Measurements from ENCODE around the gene PPP2R5D.
"Not testable (repeated sequence)": the region's sequence is repeated elsewhere in the genome, so short reads cannot be mapped to it uniquely, and the experiment has no call there.

The PPP2R5D gene

GRCh38 chr6:42984001-42984923 lies at the start of gene PPP2R5D:
Gene PPP2R5D, plus strand, starts transcription at chr6:42984570. Its CDS starts 108 bp downstream, at chr6:42984678.
- DNase-seq: peak; percentile 47 to 99 (median 95)

- no peak for DNase-seq
Measured at GRCh38 chr6:42935322-42935721, 49.0 kb upstream of the PPP2R5D start.

DNA sequence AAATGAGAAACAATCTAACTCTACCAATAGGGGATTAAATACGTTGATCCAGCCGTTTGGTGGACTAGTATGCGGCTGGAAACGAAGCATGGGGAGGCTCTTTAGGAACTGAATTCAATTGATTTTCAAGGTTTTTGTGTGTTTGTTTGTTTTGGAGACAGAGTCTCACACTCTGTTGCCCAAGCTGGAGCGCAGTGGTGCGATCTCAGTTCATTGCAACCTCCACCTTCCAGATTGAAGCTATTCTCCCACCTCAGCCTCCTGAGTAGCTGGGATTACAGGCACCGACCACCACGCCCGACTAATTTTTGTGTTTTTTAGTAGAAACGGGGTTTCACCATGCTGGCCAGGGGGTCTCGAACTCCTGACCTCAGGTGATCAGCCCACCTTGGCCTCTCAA lies 48.0 kb upstream of the PPP2R5D start:
- no peak for DNase-seq

DNA sequence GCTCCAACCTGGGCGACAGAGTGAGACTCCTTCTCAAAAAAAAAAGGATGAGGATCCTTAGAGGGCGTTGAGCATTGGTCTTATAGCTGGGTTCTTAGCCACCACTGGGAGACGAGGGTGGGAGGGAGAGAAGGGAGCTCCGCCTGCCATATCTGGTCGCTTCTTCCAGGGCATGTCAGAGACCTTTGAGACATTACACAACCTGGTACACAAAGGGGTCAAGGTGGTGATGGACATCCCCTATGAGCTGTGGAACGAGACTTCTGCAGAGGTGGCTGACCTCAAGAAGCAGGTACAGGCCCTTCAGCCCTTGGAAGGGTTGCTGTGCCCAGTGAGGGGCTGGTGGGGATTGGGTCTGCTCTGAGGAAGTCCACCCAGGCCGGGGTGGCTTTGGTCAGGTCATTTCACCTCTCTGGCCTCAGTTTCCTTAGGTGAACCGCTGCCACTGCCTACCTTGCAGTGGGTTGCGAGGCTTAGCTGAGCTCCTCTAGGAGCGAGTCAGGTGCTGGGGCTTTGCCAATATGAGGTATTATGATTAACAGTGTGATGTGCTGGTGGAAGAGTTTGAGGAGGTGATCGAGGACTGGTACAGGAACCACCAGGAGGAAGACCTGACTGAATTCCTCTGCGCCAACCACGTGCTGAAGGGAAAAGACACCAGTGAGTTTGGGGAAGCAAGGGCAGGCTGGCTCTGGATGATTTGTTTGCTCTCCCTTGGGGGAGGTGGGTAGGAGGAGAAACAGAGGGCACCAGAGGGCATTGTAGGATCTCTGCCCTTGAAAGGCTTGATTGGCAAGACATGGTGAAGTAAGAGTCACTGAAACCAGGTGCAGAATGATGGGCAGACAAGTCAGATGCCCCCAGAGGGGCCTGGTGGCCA lies 46.6 kb upstream of the PPP2R5D start:
- no peak for DNase-seq

GRCh38 chr6:42938428-42938796 lies 46.0 kb upstream of the PPP2R5D start:
- DNase-seq: no peak

DNA sequence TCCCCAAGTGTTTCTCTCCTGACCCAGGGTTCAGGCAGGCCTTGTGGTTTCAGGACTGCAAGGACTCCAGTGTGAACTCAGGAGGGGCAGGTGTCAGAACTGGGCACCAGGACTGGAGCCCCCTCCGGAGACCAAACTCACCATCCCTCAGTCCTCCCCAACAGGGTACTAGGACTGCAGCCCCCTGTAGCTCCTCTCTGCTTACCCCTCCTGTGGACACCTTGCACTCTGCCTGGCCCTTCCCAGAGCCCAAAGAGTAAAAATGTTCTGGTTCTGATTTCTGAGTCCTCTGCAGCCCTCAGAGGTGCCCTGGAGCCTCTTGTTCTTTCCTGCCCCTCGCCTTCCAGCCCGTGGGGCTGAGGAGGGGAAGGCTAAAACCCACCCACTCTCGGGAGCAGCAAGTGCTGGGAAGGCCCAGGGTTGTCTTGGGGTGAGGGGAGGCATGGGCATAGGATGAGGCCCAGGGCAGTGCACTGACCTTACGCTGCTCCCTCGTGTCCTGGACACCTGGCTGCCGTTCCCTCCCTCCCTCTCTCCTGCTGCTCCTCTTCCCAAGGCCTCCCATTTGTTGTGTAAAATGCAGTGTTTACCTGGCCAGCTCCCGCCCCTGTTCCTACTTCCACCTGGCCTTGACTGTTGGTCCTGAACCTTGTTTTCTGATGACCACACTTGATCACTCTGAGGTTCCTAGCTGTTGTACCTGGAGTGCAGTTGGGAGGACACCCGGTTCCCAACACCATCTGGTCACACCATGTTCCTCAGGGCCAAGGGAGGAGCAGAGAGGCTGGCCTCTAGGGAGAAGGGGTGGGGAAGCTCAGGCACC lies 45.2 kb upstream of the PPP2R5D start:
- no peak for DNase-seq

GRCh38 chr6:42939810-42940167 lies 44.6 kb upstream of the PPP2R5D start:
- no peak for DNase-seq

GRCh38 chr6:42940493-42941045 lies 43.8 kb upstream of the PPP2R5D start:
- DNase-seq: no peak

DNA sequence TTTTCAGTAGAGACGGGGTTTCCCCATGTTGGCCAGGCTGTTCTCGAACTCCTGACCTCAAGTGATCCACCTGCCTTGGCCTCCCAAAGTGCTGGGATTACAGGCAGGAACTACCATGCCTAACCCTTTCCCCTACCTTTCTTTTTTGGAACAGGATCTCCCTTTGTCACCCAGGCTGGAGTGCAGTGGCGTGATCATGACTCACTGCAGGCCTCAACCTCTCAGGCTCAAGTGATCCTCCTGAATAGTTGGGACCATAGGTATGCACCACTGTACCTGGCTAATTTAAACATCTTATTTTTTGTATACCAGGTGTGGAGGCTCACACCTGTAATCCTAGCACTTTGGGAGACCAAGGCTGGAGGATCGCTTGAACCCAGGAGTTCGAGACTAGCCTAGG lies 43.0 kb upstream of the PPP2R5D start:
- DNase-seq: not testable (repeated sequence)

DNA sequence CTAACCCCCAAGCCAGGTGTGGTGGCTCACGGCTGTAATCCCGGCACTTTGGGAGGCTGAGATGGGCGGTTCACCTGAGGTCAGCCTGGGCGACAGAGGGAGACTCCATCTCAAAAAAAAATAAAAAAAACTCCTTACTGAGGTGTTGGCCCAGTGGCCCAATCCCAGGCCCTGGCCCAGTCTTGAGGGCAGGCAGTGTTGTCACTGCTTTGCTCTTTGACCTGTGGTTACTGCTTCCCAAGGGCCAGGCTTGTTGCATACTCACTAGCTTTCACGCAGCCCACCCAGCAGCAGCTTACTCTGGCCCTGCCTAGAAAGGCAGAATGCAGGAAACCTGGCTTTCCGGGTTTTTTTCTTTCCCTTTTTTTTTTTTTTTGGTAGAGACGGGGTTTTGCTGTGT lies 41.9 kb upstream of the PPP2R5D start:
- DNase-seq: no peak

GRCh38 chr6:42947950-42948349 lies 36.4 kb upstream of the PPP2R5D start:
- no peak for DNase-seq

GRCh38 chr6:42952389-42952788 lies 32.0 kb upstream of the PPP2R5D start:
- no peak for DNase-seq

DNA sequence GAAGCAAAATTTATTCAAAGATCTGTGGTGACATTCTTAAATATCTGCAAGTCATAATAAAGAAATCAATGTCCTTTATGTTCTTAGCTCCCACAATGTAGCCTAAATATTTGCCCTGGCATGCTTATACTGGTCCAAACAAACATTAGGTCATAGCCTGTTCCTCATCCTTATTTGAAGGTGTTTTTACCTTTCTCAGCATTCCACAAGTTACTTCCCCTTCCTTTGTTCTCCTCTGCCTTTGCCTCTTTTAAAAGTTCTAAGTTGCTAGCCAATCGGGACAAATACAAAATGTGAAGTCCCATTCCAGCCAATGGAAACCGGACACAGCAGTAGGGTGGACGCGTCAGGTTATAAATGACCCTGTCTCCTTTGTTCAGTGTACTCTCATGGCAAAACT lies 30.0 kb upstream of the PPP2R5D start:
- DNase-seq: not testable (repeated sequence)

GRCh38 chr6:42958125-42958524 lies 26.2 kb upstream of the PPP2R5D start:
- DNase-seq: no peak

- no peak for DNase-seq
Measured at GRCh38 chr6:42959917-42960242, 24.5 kb upstream of the PPP2R5D start.

- DNase-seq: peak in 19 of 51 donors; percentile 4 to 52 (median 21)
Measured at GRCh38 chr6:42960243-42961019, 23.9 kb upstream of the PPP2R5D start, which contains the start of gene GNMT. Gene GNMT, plus strand, starts transcription at chr6:42960754. Its CDS starts 14 bp downstream, at chr6:42960768.

- no peak for DNase-seq
Measured at GRCh38 chr6:42961020-42961470, 23.3 kb upstream of the PPP2R5D start.

DNA sequence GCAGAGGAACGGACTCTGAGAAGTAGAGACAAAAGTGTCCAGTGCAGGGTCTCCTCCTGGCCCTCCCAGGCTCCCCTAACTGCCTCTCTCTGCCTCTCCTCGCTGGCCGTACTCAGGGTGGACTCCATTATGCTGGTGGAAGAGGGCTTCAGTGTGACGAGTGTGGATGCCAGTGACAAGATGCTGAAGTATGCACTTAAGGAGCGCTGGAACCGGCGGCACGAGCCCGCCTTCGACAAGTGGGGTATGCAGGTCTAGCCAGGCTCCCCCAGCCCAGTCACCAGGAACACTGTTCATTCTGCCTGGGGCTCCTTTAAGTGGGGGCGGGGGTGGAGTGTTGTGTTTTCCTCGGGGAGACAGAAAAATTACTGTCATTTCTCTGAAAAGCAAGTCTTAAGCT lies 22.3 kb upstream of the PPP2R5D start:
- DNase-seq: peak in 1 of 51 donors; percentile 44

DNA sequence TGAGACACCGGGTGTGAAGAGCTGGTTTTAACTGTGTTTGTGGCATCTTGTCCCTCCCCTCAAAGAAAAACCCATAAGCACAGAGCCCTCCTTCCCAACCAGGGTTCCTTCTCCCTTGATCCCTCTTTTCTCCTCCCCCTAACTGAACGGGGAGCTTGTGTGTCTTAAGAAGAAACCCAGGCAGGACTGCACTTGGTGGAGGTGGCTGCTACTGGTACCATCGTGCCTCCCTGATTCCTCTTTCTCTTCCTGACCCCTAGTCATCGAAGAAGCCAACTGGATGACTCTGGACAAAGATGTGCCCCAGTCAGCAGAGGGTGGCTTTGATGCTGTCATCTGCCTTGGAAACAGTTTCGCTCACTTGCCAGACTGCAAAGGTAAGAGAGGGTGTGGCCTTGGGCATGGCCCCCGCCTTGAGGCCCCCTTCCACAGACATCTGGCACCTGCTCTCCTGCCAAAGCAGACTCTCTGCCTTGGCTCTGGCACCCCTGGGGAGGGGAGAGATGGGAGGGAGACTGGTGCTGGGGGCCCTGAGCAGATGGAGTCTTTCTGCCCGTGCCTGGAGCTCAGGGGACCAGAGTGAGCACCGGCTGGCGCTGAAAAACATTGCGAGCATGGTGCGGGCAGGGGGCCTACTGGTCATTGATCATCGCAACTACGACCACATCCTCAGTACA lies 21.7 kb upstream of the PPP2R5D start:
- DNase-seq: no peak

Measured in hypothalamus (tissue), 51 donors.